NCI-H2171 treated with DMSO at 0.1 percent for 48 hours (cell line): ENCODE measurements around the gene SNX20.

Experiments
- DNase-seq: peaks from one replicate; lab custom pipeline; 2025; lab: John Stamatoyannopoulos, UW

SNX20 gene

GRCh38 chr16:50681021-50681885, at the start of gene SNX20:
SNX20 (minus strand) TSS chr16:50681312; CDS start chr16:50677526, 3,786 bp downstream.
- DNase-seq: peak; percentile 90

DNA sequence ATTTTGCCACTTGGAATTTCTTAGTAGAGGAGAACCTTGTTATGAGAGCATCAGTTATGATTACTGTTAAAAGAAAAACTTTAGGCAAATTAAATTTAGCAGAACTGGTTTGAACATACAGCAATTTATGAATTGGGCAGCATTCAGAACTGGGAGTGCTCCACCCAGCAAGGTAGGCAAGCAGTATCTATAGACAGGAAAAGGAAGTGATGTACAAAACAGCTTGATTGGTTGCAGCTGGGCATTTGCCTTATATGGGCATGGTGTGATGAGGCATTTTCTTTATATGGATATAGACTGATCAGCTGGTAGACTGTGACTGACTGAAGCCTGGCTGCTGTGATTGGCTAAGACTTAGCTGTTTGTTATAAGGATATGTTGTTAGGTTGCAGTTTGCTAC, 43.2 kb upstream of the SNX20 start:
- peak; percentile 12 for DNase-seq

GRCh38 chr16:50722960-50723359, 41.8 kb upstream of the SNX20 start:
- no peak for DNase-seq

GRCh38 chr16:50722405-50722737, 41.3 kb upstream of the SNX20 start:
- no peak for DNase-seq

DNA sequence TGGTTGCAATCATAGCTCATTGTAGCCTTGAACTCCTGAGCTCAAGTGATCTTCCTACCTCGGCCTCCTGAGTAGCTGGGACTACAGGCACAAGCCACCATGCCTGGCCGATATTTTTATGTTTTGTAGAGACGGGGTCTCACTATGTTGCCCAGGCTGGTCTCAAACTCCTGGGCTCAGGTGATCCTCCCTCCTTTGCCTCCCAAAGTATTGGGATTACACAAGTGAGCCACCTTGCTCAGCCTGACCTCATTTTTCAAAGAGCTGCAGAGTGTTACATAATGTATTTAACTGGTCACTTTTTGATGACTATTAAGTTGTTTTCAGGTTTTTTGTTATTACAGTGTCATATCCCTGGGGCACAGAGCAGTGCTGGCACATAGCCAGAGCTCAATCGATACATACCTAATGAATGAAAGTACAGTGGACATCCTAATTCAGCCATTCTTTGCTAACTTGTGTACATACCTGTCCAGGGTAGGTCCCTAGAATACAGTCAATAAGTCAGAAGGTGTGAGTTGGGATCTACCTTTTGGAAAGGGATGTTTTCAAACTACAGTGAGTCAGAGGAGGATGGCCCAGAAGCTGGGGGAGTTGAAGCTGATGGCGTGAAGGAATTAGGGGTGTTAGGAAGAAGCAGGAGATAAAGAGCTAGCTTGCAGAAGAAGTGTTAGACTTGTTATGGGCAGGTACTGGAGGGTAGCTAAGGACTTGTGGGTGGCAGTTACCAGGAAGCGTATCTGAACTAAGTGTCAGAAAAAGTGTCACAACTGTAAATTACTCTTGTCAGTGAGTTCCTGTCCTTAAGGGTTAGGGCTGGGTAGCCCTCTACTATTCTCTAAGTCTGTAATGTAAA, 40.7 kb upstream of the SNX20 start:
- DNase-seq: no peak

- DNase-seq: no peak
These were observed 38.6 kb upstream of the SNX20 start for GRCh38 chr16:50719401-50720337.

GRCh38 chr16:50718761-50719400, 37.8 kb upstream of the SNX20 start:
- DNase-seq: no peak

DNA sequence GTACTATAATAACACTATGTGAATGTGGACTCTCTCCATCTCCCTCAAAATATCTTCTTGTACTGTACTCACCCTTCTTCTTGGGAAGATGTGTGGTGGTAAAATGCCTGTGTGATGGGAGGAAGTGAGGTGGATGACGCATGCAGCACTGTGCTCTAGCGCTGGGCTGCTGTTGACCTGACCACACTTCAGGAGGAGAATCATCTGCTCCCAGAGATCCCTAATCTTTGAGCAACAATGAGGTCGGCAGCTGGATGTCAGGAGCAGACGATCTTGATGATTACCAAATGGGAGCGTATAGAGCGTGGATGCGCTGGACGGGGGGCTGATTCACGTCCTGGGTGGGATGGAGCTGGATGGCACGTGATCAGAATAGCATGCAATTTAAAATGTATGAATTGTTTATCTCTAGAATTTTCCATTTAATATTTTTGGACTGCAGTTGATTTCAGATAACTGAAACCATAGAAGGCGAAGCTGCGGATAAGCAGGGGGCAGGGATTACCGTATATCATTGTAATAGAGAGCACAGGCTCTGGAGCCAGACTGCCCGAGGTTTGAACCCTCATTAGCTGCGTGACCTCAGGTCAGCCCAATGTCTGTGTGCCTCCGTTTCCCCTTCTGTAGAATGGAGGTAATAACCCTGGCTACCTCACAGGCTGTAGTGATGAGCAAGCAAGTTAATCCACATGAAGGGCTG, 37.1 kb upstream of the SNX20 start:
- DNase-seq: no peak

DNA sequence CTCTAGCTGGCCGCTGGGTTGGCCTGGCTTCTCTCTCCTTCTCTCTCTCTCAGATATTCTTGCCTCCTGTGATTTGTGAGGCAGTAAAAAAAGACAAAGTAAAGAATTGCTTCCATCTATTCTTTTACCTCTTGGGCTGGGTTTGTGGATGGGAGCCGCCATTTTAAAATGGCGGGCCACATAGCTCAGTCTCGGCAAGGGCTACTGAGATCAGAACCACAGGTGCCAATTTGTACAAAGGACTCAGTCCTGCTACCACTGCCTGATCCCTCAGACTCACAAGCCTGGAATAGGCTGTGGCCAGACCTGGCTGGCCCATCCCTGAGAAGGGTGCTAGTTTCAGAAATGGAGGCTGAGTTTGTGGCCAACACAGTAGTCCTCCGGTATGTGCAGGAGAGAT, 36.4 kb upstream of the SNX20 start:
- no peak for DNase-seq

DNA sequence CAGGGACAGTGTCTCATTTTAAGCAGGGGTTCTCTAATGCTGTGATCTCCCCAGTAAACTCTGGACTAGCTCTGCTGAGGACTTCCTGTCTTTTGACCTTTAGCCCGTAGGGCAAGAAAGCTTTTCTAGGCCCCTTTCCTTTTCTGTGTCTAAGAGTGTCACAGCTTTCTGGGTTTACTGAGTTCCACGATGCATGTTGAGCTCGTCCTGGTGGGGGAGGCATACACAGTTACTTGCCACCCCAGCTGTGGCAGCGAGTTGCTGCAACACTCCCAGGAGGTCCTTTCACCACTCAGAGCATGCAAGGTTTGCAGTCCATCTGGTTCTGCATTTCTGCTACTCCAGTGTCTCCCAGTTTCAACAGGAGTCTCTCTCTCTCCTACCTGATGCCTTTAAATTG, 36.0 kb upstream of the SNX20 start:
- no peak for DNase-seq

GRCh38 chr16:50712956-50713355, 31.8 kb upstream of the SNX20 start:
- no peak for DNase-seq

DNA sequence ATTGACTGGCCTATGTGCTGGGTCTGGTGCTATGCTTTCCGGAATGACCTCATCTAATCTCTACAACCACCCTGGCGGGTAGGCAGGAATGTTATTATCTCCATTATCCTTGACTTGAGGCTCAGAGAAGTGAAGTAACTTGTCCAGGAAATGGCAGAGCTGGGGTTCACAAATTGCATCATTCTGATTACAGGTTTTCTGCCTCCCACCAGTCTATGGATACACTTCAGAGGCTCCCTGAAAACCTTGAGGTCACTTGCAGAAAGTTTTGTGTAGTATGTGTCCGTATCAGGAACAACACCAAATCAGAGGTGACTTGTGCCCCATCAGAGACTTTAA, 31.4 kb upstream of the SNX20 start:
- DNase-seq: no peak

- DNase-seq: peak; percentile 81
These were observed 30.9 kb upstream of the SNX20 start for GRCh38 chr16:50711862-50712559.

DNA sequence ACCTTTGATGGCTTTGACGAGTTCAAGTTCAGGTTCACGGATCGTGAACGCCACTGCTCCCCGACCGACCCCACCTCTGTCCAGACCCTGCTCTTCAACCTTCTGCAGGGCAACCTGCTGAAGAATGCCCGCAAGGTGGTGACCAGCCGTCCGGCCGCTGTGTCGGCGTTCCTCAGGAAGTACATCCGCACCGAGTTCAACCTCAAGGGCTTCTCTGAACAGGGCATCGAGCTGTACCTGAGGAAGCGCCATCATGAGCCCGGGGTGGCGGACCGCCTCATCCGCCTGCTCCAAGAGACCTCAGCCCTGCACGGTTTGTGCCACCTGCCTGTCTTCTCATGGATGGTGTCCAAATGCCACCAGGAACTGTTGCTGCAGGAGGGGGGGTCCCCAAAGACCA, 29.9 kb upstream of the SNX20 start:
- DNase-seq: no peak

DNA sequence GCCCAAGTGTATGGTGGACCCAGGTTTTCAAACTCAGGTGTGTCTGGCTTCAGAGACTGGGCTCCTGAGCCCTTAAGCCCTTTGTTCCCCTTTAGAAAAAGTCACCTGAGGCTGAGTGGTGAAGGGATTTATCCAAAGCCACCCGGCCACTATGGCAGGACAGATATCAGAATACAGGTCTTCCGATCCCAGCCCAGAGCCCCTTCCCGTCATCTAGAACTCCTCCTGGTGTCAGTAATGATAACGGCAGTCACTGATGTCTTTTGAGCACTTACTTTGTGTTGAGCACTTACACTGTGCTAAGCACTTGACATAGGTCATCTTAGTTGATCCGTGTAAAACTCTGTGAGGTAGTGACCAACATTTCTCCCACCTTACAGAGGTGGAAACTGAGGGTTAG, 28.9 kb upstream of the SNX20 start:
- DNase-seq: no peak

- no peak for DNase-seq
These were observed 28.1 kb upstream of the SNX20 start for GRCh38 chr16:50709061-50709684.

GRCh38 chr16:50708373-50709060, 27.4 kb upstream of the SNX20 start:
- no peak for DNase-seq

DNA sequence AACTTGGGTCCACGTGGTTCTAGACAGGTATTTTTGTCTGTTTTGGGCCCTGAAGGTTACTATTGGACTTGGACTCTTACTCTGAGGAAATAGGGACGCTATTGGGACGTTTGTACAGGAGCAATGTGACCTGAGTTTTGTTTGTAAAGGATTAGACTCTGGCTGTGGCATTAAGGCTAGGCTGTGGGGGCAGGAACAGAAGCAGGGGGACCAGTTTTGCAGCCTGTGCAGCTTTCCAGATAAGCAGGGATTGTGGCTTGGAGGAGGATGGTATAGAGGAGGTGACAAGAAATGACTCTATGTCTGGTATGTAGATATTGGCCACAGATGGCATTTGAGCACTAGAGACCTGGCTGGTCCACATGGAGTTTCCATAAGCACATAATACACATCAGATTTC, 25.1 kb upstream of the SNX20 start:
- DNase-seq: no peak

DNA sequence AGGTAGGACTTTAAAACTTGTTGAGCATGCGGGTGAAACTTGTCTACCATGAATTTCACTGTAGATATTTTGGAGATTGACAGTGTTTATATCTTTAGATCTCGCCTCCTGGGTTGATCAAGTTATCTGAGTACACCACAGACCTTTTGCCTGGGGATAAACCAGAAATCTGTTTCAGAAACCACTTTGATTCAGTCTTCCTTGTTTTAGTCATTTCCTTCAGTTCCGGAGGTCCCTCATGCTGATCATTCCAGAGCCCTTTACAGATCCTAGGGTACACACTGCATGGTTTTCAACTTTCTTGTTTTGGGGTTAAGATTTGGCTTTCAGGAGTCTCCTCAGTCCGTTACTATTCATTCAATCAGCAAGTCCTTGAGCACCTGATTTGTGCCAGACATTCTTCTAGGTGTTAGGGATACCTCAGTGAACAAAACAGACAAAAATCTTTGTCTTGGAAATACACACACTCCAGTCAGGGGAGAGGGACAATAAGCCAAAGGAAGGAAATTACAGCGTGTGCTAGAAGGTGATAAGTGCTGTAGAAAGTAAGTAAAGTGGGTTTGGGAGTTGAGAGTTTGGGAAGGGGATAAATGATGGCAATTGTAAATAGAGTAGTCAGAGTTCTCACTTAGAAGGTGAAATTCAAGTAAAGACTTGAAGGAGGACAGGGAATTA, 24.5 kb upstream of the SNX20 start:
- DNase-seq: no peak
